ENCODE results near the gene GBF1.

DNA sequence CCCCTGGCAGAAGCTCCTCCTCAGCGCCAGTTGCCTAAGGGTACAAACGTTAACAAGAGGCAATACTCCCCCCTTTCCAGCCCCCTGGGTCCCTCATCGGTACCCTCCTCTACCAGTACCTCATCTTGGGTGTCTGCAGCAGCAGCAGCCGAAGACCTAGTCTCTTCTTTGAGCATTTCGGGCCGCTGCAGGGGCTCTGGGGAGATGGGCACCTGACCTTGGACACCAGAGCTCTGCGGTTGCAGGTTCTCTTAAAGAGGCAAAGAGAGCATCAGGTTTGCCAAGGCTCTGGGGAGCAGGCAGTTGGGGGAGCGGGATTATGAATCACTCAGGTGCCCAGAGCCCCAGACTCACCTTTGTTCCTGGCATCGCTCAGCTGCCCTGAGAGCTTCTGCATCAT lies 178.8 kb downstream of the GBF1 start:
- no peak for TF ChIP-seq POLR2A (IDR thresholded peaks at IDR 0.05)
- TF ChIP-seq, protein P1, sequence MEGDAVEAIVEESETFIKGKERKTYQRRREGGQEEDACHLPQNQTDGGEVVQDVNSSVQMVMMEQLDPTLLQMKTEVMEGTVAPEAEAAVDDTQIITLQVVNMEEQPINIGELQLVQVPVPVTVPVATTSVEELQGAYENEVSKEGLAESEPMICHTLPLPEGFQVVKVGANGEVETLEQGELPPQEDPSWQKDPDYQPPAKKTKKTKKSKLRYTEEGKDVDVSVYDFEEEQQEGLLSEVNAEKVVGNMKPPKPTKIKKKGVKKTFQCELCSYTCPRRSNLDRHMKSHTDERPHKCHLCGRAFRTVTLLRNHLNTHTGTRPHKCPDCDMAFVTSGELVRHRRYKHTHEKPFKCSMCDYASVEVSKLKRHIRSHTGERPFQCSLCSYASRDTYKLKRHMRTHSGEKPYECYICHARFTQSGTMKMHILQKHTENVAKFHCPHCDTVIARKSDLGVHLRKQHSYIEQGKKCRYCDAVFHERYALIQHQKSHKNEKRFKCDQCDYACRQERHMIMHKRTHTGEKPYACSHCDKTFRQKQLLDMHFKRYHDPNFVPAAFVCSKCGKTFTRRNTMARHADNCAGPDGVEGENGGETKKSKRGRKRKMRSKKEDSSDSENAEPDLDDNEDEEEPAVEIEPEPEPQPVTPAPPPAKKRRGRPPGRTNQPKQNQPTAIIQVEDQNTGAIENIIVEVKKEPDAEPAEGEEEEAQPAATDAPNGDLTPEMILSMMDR (IDR thresholded peaks at IDR 0.05): no peak

Data from uterus (tissue), 2 donors.